Motor neuron (in vitro differentiated cells): ENCODE results near the gene SWAP70. TPM values are rescaled to one million over a fixed set of nuclear protein-coding genes. Genes with fewer than 3 reads are reported as not detected.
A peak's percentile ranks its signal among the peaks of the same experiment; 100 is the strongest.

Experiments
- ATAC-seq, 8 experiments: fragments of 200-7000 bp; cut with Tn5 transposase; replicated peaks in 6 of 8; 2 replicates each; pipeline ENCODE4 v1.8.0; 2021; ENCODE audit warnings: mild to moderate bottlenecking in 8 of 8, moderate library complexity in 8 of 8
- H3K27ac ChIP-seq, 2 donors: fragments of 250-450 bp; sonication (Bioruptor Pico); 2 replicates each; pipeline ENCODE4 v1.9.0; 2021; ENCODE audit warnings: antibody characterized with exemption in 2 of 2, mild to moderate bottlenecking in 2 of 2, moderate library complexity in 1 of 2
- H3K4me1 ChIP-seq, 2 donors: fragments of 250-450 bp; sonication (Bioruptor Pico); replicated peaks in 1 of 2; 2 replicates each; pipeline ENCODE4 v1.6.1; 2021; ENCODE audit warnings: antibody characterized with exemption in 2 of 2, mild to moderate bottlenecking in 2 of 2, moderate library complexity in 1 of 2
- H3K4me3 ChIP-seq, 5 donors: fragments of 250-450 bp; sonication (Bioruptor Pico); 2 replicates each; pipeline ENCODE4 v1.9.0; 2021; ENCODE audit warnings: antibody characterized with exemption in 5 of 5, mild to moderate bottlenecking in 5 of 5, moderate library complexity in 4 of 5
- WGBS, 10 experiments: fragments of 450-650 bp; shearing (Covaris generic); methylation state at CpG; one replicate each; pipeline ENCODE4 v1.0.0; 2022; 5-methylcytosine and 5-hydroxymethylcytosine counted together
- in situ Hi-C, 9 experiments: fragments of 400-800 bp; cut with MboI; loops; one replicate each; pipeline ENCODE4 v1.15.0; 2021; ENCODE audit warnings: low sequenced_read_pairs in 9 of 9, low pct_unique_long_range_greater_than_20kb in 2 of 9; ENCODE audit not compliant: unreplicated experiment in 9 of 9
- total RNA-seq, 8 experiments: library from RNA; unstranded; fragments of 300-600 nt; gene quantifications; 2 replicates each; pipeline versions ENCODE4 v1.2.3 to v1.2.4, GENCODE V29; 2022

SWAP70 gene
- total RNA-seq, 8 experiments from 2014 or later: 4.3 to 14.3 (median 9.0) TPM

- Histone ChIP-seq H3K4me3 (no peak overlapping the region), H3K27ac (no peak overlapping the region), H3K4me1 (no peaks in the 10 kb centered on the region)
- ATAC-seq: peak in 2 of 8 experiments; percentile 77 to 82
- in situ Hi-C loops: loop anchor here in 1 of 9 experiments (25.0 kb wide), 1 partner anchor 178 kb away; no protein-coding TSS in a partner anchor
- WGBS, 10 experiments: 40 to 100% (median 90%) methylated on average over 1 to 2 of the region's 2 CpGs; no CpG with 5 or more reads in 3 of the 10 experiments
Observed at GRCh38 chr11:9783986-9784385, 120.1 kb downstream of the SWAP70 start.

GRCh38 chr11:9784602-9785315 lies 120.9 kb downstream of the SWAP70 start:
- in situ Hi-C loops: loop anchor here in 1 of 9 experiments (25.0 kb wide), 1 partner anchor 178 kb away; no protein-coding TSS in a partner anchor
- Histone ChIP-seq H3K4me1 (no peaks in the 10 kb centered on the region), H3K4me3 (no peak overlapping the region), H3K27ac (no peak overlapping the region)
- 41 to 94% (median 85%) methylated on average over 2 to 6 of the region's 6 CpGs; no CpG with 5 or more reads in 2 of the 10 experiments for WGBS, 10 experiments
- ATAC-seq: no peak

- in situ Hi-C loops: loop anchor here in 1 of 9 experiments (25.0 kb wide), 1 partner anchor 175 kb away; no protein-coding TSS in a partner anchor
- 50 to 100% (median 96%) methylated on average over 1 to 4 of the region's 5 CpGs; no CpG with 5 or more reads in 3 of the 10 experiments for WGBS, 10 experiments
- Histone ChIP-seq H3K27ac (no peak overlapping the region), H3K4me1 (no peaks in the 10 kb centered on the region), H3K4me3 (no peak overlapping the region)
- no peak for ATAC-seq
Observed at GRCh38 chr11:9787260-9787659, 123.4 kb downstream of the SWAP70 start.

- no peak overlapping the region for H3K27ac ChIP-seq
- H3K4me1 ChIP-seq: no peaks in the 10 kb centered on the region
- peak in 2 of 8 experiments; percentile 33 to 46 for ATAC-seq
- WGBS, 10 experiments: 67 to 100% (median 92%) methylated on average over 1 to 2 of the region's 3 CpGs; no CpG with 5 or more reads in 4 of the 10 experiments
- H3K4me3 ChIP-seq: no peak overlapping the region
- in situ Hi-C loops: loop anchor here in 1 of 9 experiments (25.0 kb wide), 1 partner anchor 174 kb away; no protein-coding TSS in a partner anchor
Observed at GRCh38 chr11:9787981-9788521, 124.2 kb downstream of the SWAP70 start.

- in situ Hi-C loops: loop anchor here in 1 of 9 experiments (25.0 kb wide), 1 partner anchor 172 kb away; no protein-coding TSS in a partner anchor
- WGBS, 10 experiments: 60 to 100% (median 83%) methylated on average over 1 to 3 of the region's 3 CpGs; no CpG with 5 or more reads in 1 of the 10 experiments
Observed at GRCh38 chr11:9789910-9790309, 126.0 kb downstream of the SWAP70 start.

GRCh38 chr11:9790703-9791102 lies 126.8 kb downstream of the SWAP70 start:
- WGBS, 10 experiments: 55 to 95% (median 88%) methylated on average over 1 to 3 of the region's 3 CpGs

More at GRCh38 chr11:9789910-9790309, 126.0 kb downstream of the SWAP70 start:
- Histone ChIP-seq H3K4me1 (no peaks in the 10 kb centered on the region), H3K27ac (no peak overlapping the region), H3K4me3 (no peak overlapping the region)
- no peak for ATAC-seq

GRCh38 chr11:9796266-9796665 lies 132.4 kb downstream of the SWAP70 start:
- H3K4me3 ChIP-seq: no peak overlapping the region
- in situ Hi-C loops: loop anchor here in 1 of 9 experiments (25.0 kb wide), 1 partner anchor 166 kb away; no protein-coding TSS in a partner anchor
- no peak overlapping the region for H3K27ac ChIP-seq
- ATAC-seq: peak in 1 of 8 experiments; percentile 37
- no peaks in the 10 kb centered on the region for H3K4me1 ChIP-seq

More at GRCh38 chr11:9790703-9791102, 126.8 kb downstream of the SWAP70 start:
- H3K4me1 ChIP-seq: no peaks in the 10 kb centered on the region
- H3K27ac ChIP-seq: no peak overlapping the region
- in situ Hi-C loops: loop anchor here in 1 of 9 experiments (25.0 kb wide), 1 partner anchor 172 kb away; no protein-coding TSS in a partner anchor
- ATAC-seq: no peak
- no peak overlapping the region for H3K4me3 ChIP-seq

GRCh38 chr11:9796854-9797253 lies 133.0 kb downstream of the SWAP70 start:
- in situ Hi-C loops: loop anchor here in 1 of 9 experiments (25.0 kb wide), 1 partner anchor 165 kb away; no protein-coding TSS in a partner anchor
- no peak overlapping the region for H3K27ac ChIP-seq

GRCh38 chr11:9797300-9797699 lies 133.4 kb downstream of the SWAP70 start:
- Histone ChIP-seq H3K4me1 (peaks cover 3 to 8% of the 10 kb centered on the region in 2 donors), H3K27ac (no peak overlapping the region), H3K4me3 (no peak overlapping the region)
- in situ Hi-C loops: loop anchor here in 1 of 9 experiments (25.0 kb wide), 1 partner anchor 165 kb away; no protein-coding TSS in a partner anchor
- ATAC-seq: no peak
- 57 to 100% (median 88%) methylated on average over 1 to 3 of the region's 4 CpGs; no CpG with 5 or more reads in 1 of the 10 experiments for WGBS, 10 experiments

More at GRCh38 chr11:9796854-9797253, 133.0 kb downstream of the SWAP70 start:
- ATAC-seq: no peak
- peaks cover 0 to 3% of the 10 kb centered on the region in 2 donors for H3K4me1 ChIP-seq
- H3K4me3 ChIP-seq: no peak overlapping the region
- 13 to 100% (median 92%) methylated on average over 2 to 5 of the region's 5 CpGs; no CpG with 5 or more reads in 1 of the 10 experiments for WGBS, 10 experiments

GRCh38 chr11:9799886-9800285 lies 136.0 kb downstream of the SWAP70 start:
- Histone ChIP-seq H3K4me1 (peaks cover 8 to 14% of the 10 kb centered on the region in 2 donors), H3K27ac (no peak overlapping the region), H3K4me3 (no peak overlapping the region)
- in situ Hi-C loops: loop anchor here in 1 of 9 experiments (25.0 kb wide), 1 partner anchor 162 kb away; no protein-coding TSS in a partner anchor
- WGBS, 10 experiments: 8 to 100% (median 80%) methylated on average over 1 to 3 of the region's 3 CpGs; no CpG with 5 or more reads in 1 of the 10 experiments
- peak in 2 of 8 experiments; percentile 73 to 77 for ATAC-seq

- H3K4me1 ChIP-seq: peaks cover 8 to 14% of the 10 kb centered on the region in 2 donors
- WGBS, 10 experiments: 0 to 80% (median 39%) methylated on average over 1 to 3 of the region's 3 CpGs; no CpG with 5 or more reads in 1 of the 10 experiments
- no peak overlapping the region for H3K4me3 ChIP-seq
- ATAC-seq: peak in 7 of 8 experiments; percentile 11 to 73 (median 39)
- in situ Hi-C loops: no loop called here
- peak overlapping the region in 1 of 2 donors; percentile 39 for H3K27ac ChIP-seq
Observed at GRCh38 chr11:9802291-9802861, 138.5 kb downstream of the SWAP70 start.
